CD4-positive, alpha-beta T cell treated with Interleukin-4 for 1 hour (primary cell): ENCODE results near the gene ARHGEF2.

Source experiments
- DNase-seq, 2 donors: peaks; one replicate each; pipeline ENCODE4 v3.0.0-alpha.2; 2020 to 2022

ARHGEF2 gene

GRCh38 chr1:155971910-155972809, 6.2 kb downstream of the ARHGEF2 start:
- no peak for DNase-seq

GRCh38 chr1:155970531-155971167, 7.7 kb downstream of the ARHGEF2 start:
- DNase-seq: peak in 1 of 2 donors; percentile 77

- DNase-seq: no peak
Measured at GRCh38 chr1:155969377-155969791, 9.0 kb downstream of the ARHGEF2 start.

GRCh38 chr1:155968670-155969069, 9.7 kb downstream of the ARHGEF2 start:
- no peak for DNase-seq

GRCh38 chr1:155968051-155968400, 10.3 kb downstream of the ARHGEF2 start:
- no peak for DNase-seq

- peak; percentile 30 to 34 for DNase-seq
Measured at GRCh38 chr1:155967341-155968050, 10.9 kb downstream of the ARHGEF2 start.

- DNase-seq: no peak
Measured at GRCh38 chr1:155966750-155967149, 11.6 kb downstream of the ARHGEF2 start.

- DNase-seq: no peak
Measured at GRCh38 chr1:155966135-155966534, 12.2 kb downstream of the ARHGEF2 start.

- DNase-seq: no peak
Measured at GRCh38 chr1:155964193-155964592, 14.2 kb downstream of the ARHGEF2 start.

- DNase-seq: no peak
Measured at GRCh38 chr1:155962599-155963211, 15.6 kb downstream of the ARHGEF2 start.

- DNase-seq: peak in 1 of 2 donors; percentile 56
Measured at GRCh38 chr1:155961937-155962336, 16.4 kb downstream of the ARHGEF2 start.

GRCh38 chr1:155960081-155960745, 18.1 kb downstream of the ARHGEF2 start:
- no peak for DNase-seq

- DNase-seq: no peak
Measured at GRCh38 chr1:155957411-155957915, 20.9 kb downstream of the ARHGEF2 start.

GRCh38 chr1:155954645-155955044, 23.7 kb downstream of the ARHGEF2 start:
- DNase-seq: no peak

- DNase-seq: no peak
Measured at GRCh38 chr1:155952505-155952890, 25.8 kb downstream of the ARHGEF2 start.

GRCh38 chr1:155951753-155952504, 26.4 kb downstream of the ARHGEF2 start:
- no peak for DNase-seq

- DNase-seq: no peak
Measured at GRCh38 chr1:155950829-155951228, 27.5 kb downstream of the ARHGEF2 start.

GRCh38 chr1:155947741-155948140, 30.6 kb downstream of the ARHGEF2 start:
- no peak for DNase-seq

- no peak for DNase-seq
Measured at GRCh38 chr1:155947292-155947691, 31.1 kb downstream of the ARHGEF2 start.

GRCh38 chr1:155946633-155947219, 31.6 kb downstream of the ARHGEF2 start:
- DNase-seq: no peak

GRCh38 chr1:155944444-155944799, 33.9 kb downstream of the ARHGEF2 start:
- no peak for DNase-seq
